ENCODE measurements around the gene ARPP21.

Gene ARPP21

GRCh38 chr3:35737934-35738706, 98.8 kb downstream of the ARPP21 start:
- DNase-seq, result no peak

DNA sequence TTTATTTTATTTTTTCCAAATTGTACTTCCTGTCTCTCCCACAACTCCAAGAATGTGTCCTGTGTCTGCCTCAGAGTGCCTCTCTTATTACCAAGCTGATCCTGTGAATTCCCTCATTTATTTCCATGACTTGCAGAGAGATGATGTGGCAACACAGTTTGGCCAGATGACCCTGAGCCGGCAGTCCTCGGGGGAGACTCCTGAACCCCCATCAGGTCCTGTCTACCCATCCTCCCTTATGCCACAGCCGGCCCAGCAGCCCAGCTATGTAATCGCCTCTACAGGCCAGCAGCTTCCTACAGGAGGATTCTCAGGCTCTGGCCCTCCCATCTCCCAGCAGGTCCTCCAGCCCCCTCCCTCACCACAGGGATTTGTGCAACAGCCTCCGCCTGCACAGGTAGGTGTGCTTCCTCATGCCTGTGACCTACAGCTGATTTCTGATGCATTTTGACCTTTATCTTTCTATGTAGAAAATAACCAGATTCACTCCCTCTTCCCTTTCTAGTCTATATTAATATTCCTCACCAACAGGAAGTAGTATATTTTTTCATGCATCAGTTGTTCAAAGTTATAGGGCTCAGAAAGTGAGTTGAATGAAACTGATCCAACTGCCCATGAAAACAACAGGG, 100.0 kb downstream of the ARPP21 start:
- no peak for DNase-seq

GRCh38 chr3:35739964-35740527, 100.7 kb downstream of the ARPP21 start:
- DNase-seq, result no peak

DNA sequence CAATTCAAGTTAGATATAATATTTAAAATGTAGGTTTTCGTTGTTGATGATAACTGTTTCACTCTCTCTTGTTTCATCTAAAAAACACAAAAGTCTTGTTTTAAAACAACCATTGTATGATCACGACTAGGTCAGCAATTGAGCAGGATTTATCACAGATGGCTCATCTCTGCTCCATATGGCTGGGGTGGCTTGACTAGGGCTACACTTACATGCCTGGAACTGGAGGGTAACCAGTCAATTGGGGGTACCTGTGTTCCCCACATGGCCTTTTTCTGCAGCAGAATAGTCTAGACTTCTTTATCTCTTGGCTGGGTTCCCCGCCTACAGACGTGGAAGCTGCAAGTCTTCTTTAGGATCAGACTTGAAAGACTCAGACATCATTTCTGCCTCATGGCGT, 103.9 kb downstream of the ARPP21 start:
- DNase-seq, result no peak

- DNase-seq, result no peak
Measured at GRCh38 chr3:35744419-35744818, 105.1 kb downstream of the ARPP21 start.

- DNase-seq, result no peak
Measured at GRCh38 chr3:35745351-35745750, 106.0 kb downstream of the ARPP21 start.

- DNase-seq, result no peak
Measured at GRCh38 chr3:35745802-35746484, 106.6 kb downstream of the ARPP21 start.

- DNase-seq, result no peak
Measured at GRCh38 chr3:35746492-35746891, 107.2 kb downstream of the ARPP21 start.

DNA sequence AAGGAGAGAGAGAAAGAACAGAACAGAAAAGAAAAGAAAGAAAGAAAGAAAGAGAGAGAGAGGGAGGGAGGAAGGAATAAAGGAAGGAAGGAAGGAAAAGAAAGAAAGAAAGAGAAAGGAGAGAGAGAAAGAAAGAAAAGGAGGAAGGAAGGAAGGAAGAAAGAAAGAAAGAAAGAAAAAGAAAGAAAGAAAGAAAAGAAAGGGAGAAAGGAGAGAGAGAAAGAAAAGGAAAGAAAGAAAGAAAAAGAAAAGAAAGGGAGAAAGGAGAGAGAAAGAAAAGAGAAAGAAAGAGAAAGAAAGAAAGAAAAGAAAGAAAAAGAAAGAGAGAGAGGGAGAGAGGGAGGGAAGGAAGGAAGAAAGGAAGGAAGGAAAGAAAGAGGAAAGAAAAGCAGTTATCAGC, 108.8 kb downstream of the ARPP21 start:
- DNase-seq, result no peak

DNA sequence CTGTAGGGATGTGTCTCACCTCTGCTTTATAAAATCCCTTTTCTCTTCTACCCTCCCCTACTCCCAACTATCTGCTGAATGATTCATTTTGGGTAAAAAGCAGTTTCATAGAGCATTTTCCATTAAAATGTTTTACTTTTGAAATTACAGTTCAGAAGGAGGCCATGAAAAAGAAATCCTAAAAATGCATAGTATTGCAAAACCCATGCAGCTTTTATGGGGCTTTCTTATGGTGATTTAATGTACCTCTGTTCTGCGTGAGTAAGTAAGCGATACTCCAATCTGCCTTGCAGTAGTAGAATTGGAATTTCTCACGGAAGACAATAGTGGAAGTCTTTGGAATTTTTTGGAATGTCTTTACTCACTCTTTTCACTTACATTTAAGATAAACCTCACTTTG, 111.9 kb downstream of the ARPP21 start:
- no peak for DNase-seq

DNA sequence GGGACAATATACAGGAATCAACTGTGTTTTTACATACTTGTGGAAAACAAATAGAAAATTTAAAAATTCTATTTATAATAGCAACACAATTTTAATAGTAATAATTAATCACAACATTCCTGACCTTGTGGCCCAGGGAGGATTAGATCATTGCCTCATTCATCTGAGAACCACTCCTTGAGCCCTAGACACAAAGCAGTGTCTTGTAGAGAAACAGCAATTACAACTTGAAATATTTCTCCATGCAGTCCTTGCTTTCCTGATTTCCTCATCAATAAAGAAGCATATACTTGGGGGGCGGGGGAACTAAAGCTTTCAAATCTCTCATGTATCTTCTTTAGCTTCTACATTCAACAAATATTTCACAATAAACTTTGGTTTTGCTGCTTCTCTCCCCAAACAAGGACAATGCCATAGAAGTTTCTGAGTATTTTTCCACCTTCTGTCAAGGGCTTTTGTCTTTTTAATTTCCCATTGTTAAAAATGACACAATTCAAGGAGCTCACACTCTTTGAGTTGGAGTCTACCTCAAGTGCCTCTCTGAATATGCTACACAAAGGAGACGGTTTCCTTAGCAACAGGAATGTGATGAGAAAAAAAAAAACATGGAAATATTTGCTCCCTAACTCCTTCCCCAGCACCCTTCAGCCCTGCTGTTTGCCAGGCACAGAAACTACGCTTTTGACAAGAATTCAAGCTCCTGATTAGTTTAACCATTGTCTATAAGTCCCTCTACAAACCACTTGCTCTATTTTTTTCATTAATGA, 118.8 kb downstream of the ARPP21 start:
- no peak for DNase-seq

- no peak for DNase-seq
Measured at GRCh38 chr3:35760146-35760545, 120.8 kb downstream of the ARPP21 start.

- no peak for DNase-seq
Measured at GRCh38 chr3:35761311-35761710, 122.0 kb downstream of the ARPP21 start.

- no peak for DNase-seq
Measured at GRCh38 chr3:35772381-35773015, 133.2 kb downstream of the ARPP21 start.

GRCh38 chr3:35773417-35773816, 134.1 kb downstream of the ARPP21 start:
- no peak for DNase-seq

DNA sequence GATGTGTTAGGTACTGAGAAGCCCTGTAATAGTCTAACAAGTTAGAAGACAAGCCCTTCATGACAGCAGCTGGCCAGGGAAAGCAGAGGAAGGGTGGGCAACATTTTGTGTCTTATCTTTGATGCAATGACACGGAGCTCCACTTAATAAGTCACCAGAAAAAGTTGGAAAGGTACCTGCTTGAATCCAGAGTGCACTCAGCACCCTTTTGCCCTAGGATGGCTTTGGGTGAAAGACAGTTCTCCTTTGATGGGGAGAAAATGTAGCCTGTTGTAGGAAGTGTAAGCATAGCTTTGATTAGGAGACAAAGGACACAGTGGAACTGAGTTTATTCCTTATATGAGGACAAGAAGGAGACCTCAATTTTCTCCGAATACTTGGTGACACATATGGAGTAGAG, 137.0 kb downstream of the ARPP21 start:
- no peak for DNase-seq

DNA sequence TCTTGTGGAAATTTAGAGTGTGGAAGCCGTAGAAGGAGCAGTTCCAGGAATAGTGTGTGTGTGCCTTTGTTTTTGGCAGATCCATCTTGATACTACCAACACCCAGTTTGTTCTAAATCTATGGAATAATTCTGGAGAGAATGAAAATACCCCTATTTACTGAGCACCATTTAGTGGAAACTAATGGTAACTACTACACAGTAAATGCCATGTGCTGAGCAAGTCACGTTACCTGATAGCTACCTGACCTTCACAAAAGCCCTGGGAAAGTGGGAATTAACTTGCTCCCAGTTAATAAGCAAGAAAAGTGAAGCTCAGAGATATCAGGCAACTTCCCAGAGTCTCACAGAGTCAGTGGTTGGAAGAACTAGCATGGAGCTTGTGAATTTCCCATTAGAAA, 137.7 kb downstream of the ARPP21 start:
- DNase-seq, result no peak

DNA sequence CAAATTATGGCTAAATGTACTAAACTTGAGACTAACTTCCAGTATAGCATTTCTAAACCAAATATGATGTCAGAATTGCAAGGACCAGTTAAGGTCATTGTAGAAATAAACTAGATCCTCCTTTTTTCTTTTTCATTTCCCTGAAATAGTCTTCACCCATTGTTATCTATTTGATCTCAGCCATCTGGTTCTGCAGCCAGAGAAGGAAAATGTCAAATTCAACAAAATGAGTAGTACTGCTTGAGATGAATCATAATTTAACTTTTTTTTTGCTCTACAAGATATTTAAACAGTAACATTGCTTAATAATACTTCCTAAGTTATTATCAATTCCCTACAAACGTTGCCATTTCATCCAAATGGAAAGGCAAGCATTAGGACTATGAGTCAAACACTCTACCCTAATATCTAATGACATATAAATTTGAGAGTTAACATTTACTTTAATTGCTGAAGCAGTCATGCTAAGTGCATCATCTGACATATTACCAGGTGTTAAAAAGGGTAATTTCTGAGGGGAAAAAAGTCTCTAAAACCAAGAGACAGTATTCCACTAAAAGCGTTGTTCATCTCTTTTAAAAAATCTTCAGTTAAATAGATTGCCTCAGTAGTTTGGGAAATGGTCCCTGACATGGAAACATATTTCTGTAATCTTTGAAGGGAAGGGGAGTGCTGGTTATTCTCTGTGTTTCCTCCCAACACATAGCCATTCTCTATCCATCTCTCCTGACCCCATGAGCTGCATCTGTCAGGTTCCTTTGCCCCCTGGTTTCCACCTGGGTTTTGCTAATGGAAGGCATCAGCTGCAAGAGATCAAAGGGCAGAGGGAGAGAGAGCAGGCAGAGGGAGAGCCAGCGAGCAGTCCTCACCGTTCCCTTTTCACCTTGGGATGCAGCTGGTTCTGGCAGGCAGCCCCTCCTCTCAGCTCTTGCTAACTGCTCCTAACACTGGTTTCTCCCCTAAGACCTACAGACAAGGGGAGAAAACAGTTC, 138.5 kb downstream of the ARPP21 start:
- DNase-seq, result no peak

- no peak for DNase-seq
Measured at GRCh38 chr3:35779611-35780010, 140.3 kb downstream of the ARPP21 start.

DNA sequence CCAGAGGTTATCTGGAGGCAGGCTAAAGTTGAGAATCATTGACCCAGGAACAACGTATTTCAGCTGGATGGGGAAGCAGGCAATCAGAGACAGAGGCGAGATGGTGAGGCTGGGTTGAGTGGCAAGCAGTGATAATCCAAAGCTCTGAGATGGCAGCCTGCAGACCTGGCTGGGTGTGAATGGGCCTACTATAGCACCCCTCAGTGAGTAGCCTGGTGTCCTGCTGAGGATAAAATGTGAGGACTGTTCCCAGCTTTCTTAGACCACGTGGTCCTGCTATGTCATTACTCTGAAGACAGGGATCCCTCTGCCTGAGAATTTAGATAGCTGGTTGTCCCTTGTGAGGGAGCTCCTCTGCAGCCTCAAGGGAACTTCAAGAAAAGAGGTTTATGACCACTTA, 141.5 kb downstream of the ARPP21 start:
- DNase-seq, result no peak

- DNase-seq, result no peak
Measured at GRCh38 chr3:35781558-35781957, 142.2 kb downstream of the ARPP21 start.
